ENCODE data around the gene SLC1A2. TPM values are rescaled to one million over a fixed set of nuclear protein-coding genes. Genes with fewer than 3 reads are reported as not detected.

SLC1A2 gene
- total and polyA plus RNA-seq, 11 donors: 0.80 to 23.5 (median 5.2) TPM

DNA sequence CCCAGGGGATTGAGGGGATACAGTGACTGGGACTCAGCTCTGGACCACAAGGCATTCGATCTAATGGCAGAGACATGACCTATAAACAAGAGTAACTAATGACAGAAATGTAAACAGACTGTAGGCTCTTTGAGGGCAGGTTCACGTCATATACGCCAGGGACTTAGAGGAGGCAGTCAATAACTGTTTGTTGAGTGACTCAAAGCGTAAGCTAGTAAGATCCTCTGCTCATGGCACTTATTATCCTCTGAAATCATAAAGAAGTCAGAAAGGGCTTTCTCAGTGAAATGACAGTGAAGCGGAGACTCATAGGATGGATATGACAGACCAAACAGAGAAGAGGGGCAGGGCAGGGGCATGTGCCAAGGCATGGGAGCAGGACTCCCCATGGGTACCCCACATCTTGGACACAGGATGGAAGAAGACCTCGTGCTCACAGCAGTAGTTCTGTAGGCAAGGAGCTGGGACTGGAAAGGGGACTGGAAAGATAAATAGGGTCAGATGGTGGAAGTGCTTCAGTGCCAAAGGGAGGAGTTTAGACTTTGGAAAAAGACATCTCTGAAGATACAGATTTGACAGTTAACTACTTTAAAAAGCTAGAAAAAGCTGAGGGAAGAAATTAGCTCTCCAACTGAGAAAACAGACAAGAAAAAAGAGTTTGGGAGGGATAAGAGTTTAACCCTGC lies 72.7 kb downstream of the SLC1A2 start:
- DNase-seq: no peak
- intact Hi-C loops (cut with DNase I): no loop called here
- WGBS, 4 donors: 85 to 93% (median 88%) methylated on average over 6 of the region's 6 CpGs
- peak in 1 of 4 donors; percentile 39 for ATAC-seq
- Histone ChIP-seq H3K27me3 (no peaks in the 10 kb centered on the region), H3K4me1 (peaks cover 0 to 57% (median 5%) of the 10 kb centered on the region in 12 donors), H3K9me3 (no peaks in the 10 kb centered on the region), H3K4me3 (no peak overlapping the region), H3K36me3 (no peaks in the 10 kb centered on the region), H3K27ac (peak overlapping the region in 1 of 12 donors; percentile 30)
- TF ChIP-seq CTCF (IDR thresholded peaks at IDR 0.05) (no peak), POLR2A (IDR thresholded peaks at IDR 0.05) (no peak)

DNA sequence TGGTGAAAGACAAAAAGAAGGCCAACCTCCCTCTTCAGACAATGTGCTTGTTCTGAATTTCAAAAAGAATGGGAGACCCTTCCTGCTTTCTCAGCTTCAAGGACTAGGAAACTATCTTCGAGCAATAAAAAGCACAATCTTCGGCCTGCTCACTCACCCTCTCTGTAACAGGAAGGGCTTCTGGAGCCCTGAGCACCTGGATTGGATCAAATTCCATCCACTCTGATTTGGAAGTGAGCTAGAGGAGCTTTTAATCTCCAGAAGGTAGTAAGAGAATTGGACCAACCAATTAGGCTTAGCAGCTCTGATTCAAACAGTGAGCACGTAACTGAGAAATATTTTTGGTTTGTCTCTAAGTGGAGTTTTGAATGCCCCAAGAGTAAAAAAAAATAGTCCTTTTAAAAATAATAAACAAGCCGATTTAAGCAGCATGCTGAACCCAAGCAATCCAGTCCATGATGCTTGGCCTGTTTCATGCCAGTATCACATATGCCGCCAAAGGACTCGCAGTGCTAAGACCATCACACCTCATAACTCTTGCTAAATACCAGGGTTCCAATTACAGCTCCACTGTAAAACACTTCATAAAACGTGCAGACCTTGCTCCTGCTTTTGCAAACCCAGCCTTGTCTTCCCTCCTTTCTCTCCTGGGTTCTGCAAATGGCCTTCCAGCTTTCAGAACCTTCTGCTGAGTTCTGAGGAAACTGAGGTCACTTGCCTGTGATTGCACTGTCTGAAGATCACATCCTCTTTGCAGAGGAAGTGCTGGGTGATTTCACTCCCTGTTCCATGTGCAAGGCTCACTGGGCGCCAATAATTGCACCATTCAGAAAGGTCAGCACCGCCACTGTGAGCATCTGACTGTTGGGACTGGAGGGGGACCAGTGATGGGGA lies 74.4 kb downstream of the SLC1A2 start:
- Histone ChIP-seq H3K9me3 (no peaks in the 10 kb centered on the region), H3K27me3 (no peaks in the 10 kb centered on the region), H3K4me1 (peaks cover 0 to 58% (median 10%) of the 10 kb centered on the region in 12 donors), H3K4me3 (no peak overlapping the region), H3K27ac (peak overlapping the region in 3 of 12 donors; percentile 10 to 63 (median 31)), H3K36me3 (no peaks in the 10 kb centered on the region)
- WGBS, 4 donors: 61 to 82% (median 76%) methylated on average over 9 of the region's 9 CpGs
- DNase-seq: peak in 2 of 5 donors; percentile 33 to 41
- no peak for TF ChIP-seq POLR2A (IDR thresholded peaks at IDR 0.05)
- TF ChIP-seq CTCF (IDR thresholded peaks at IDR 0.05): no peak
- peak in 3 of 4 donors; percentile 27 to 71 (median 49) for ATAC-seq
- intact Hi-C loops (cut with DNase I): no loop called here

DNA sequence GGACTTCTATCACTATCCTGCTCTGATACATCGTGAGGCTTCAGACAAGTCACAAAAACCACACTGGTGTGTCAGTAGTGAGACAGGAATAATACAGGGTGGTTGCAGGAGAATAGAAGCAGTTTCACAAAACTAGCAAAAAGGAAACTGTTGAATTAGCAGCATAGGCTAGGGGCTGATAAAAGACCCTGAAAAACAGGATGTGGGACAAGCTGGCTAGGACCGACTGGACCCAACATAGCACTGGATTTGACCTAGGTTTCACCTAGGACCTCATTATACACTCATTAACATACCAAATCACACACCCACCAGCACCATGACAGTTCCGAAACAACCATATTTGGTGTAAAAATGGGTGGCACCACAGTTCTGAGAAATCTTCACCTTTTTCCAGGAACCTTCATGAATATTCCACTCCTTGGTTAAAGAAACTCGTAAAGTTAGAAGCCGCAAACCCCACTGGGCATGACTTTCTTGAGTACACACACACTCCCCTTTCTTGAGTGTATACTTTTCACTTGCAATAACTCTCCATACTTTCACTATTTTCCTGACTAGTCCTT lies 76.2 kb downstream of the SLC1A2 start:
- H3K27me3 ChIP-seq: no peaks in the 10 kb centered on the region
- H3K36me3 ChIP-seq: no peaks in the 10 kb centered on the region
- no peaks in the 10 kb centered on the region for H3K9me3 ChIP-seq
- WGBS, 4 donors: 78 to 87% (median 84%) methylated on average over 5 of the region's 5 CpGs
- H3K27ac ChIP-seq: no peak overlapping the region
- DNase-seq: no peak
- TF ChIP-seq CTCF (IDR thresholded peaks at IDR 0.05) (no peak), POLR2A (IDR thresholded peaks at IDR 0.05) (no peak)
- intact Hi-C loops (cut with DNase I): no loop called here
- ATAC-seq: no peak
- H3K4me1 ChIP-seq: peaks cover 0 to 48% (median 12%) of the 10 kb centered on the region in 12 donors
- no peak overlapping the region for H3K4me3 ChIP-seq

DNA sequence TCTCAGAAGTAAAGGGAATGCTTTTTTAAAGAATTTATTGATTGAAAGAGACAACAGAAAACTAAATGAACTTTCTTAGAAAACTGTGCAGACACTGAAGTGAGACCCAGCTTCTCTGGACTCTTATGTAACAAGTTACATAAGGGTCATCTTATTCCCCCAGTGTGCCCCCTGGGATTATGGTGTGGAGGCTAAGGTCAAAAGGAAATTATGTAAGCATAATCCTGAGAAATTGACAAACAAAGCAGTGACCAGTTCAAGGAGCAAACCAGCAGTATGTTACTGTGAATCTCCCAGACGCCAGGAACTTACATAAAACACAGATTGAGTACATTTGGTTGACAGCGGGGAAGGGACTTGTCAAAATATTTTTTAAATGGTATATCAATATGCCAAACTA lies 78.6 kb downstream of the SLC1A2 start:
- WGBS, 4 donors: 74 to 83% (median 79%) methylated on average over 2 of the region's 2 CpGs
- ATAC-seq: peak in 2 of 4 donors; percentile 14 to 74

More for the DNA sequence above, 78.6 kb downstream of the SLC1A2 start:
- Histone ChIP-seq H3K27me3 (no peaks in the 10 kb centered on the region), H3K4me1 (peaks cover 0 to 38% (median 10%) of the 10 kb centered on the region in 12 donors), H3K9me3 (peaks cover 0 to 7% (median 0%) of the 10 kb centered on the region in 12 donors), H3K27ac (peak overlapping the region in 7 of 12 donors; percentile 38 to 76 (median 63)), H3K36me3 (no peaks in the 10 kb centered on the region), H3K4me3 (no peak overlapping the region)
- TF ChIP-seq POLR2A (IDR thresholded peaks at IDR 0.05) (no peak), CTCF (IDR thresholded peaks at IDR 0.05) (no peak)
- peak in 3 of 5 donors; percentile 37 to 60 (median 42) for DNase-seq
- intact Hi-C loops (cut with DNase I): no loop called here

Data from heart left ventricle (tissue), 16 donors.